Measurements from ENCODE around the gene DMRTB1. TPM values are rescaled to one million over a fixed set of nuclear protein-coding genes. Genes with fewer than 3 reads are reported as not detected.

Gene DMRTB1
- total RNA-seq, 2 experiments from 2014 or later, result not detected

GRCh38 chr1:53416269-53416813, 42.9 kb upstream of the DMRTB1 start:
- H3K4me3 Mint-ChIP-seq, result no peak overlapping the region
- intact Hi-C loops (cut with DNase I, micrococcal nuclease), result no loop called here
- no peaks in the 10 kb centered on the region for H3K27me3 Mint-ChIP-seq
- Histone ChIP-seq H3K9me3 (ENCODE audit: control insufficient read depth in 1 of 2, insufficient read depth in 1 of 2, low read length in 2 of 2) (peaks cover 0 to 5% of the 10 kb centered on the region in 2 experiments), H3K4me1 (ENCODE audit: insufficient read depth, low read length) (peaks cover 39% of the 10 kb centered on the region), H3K27ac (ENCODE audit: low read depth in 1 of 2, low read length in 2 of 2) (no peak overlapping the region), H3K27me3 (ENCODE audit: control insufficient read depth in 1 of 2, insufficient read depth in 2 of 2, low read length in 2 of 2) (no peaks in the 10 kb centered on the region), H3K4me3 (ENCODE audit: low read length) (no peak overlapping the region), H3K36me3 (ENCODE audit: insufficient read depth, low read length) (no peaks in the 10 kb centered on the region)
- DNase-seq, result no peak
- H3K36me3 Mint-ChIP-seq (ENCODE audit: low read depth), result no peaks in the 10 kb centered on the region
- ChIA-PET POLR2A (no interaction called here), CTCF (no interaction called here)
- ATAC-seq (ENCODE audit: poor library complexity), result no peak
- no peak overlapping the region for H3K27ac Mint-ChIP-seq
- TF ChIP-seq, protein P1, sequence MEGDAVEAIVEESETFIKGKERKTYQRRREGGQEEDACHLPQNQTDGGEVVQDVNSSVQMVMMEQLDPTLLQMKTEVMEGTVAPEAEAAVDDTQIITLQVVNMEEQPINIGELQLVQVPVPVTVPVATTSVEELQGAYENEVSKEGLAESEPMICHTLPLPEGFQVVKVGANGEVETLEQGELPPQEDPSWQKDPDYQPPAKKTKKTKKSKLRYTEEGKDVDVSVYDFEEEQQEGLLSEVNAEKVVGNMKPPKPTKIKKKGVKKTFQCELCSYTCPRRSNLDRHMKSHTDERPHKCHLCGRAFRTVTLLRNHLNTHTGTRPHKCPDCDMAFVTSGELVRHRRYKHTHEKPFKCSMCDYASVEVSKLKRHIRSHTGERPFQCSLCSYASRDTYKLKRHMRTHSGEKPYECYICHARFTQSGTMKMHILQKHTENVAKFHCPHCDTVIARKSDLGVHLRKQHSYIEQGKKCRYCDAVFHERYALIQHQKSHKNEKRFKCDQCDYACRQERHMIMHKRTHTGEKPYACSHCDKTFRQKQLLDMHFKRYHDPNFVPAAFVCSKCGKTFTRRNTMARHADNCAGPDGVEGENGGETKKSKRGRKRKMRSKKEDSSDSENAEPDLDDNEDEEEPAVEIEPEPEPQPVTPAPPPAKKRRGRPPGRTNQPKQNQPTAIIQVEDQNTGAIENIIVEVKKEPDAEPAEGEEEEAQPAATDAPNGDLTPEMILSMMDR (IDR thresholded peaks at IDR 0.05), result no peak
- H3K9me3 Mint-ChIP-seq, result no peaks in the 10 kb centered on the region
- H3K4me1 Mint-ChIP-seq (ENCODE audit: low read depth), result peaks cover 34% of the 10 kb centered on the region

DNA sequence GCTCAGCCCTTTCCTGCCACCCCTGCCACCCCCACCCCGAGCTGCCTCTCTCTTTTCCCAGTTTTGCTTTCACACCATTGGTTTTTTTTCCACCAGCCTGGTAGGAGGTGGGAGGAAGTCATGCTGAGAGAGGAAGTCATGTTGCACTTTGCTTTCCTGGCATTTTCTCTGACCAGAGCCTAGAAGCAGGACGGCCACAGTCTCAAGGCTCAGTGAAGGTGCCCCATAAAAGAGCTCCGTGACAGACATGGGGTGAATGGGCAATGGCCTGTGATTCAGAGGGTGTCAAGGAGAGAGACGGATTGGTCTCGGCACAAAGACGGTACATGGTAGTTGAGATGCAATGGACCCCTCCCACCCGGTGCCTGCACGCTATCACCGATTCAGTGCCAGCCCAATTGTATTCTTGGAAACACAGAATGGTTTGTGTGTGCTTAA, 42.1 kb upstream of the DMRTB1 start:
- TF ChIP-seq, protein P1 (IDR thresholded peaks at IDR 0.05), result no peak
- H3K4me1 Mint-ChIP-seq (ENCODE audit: low read depth), result peaks cover 26% of the 10 kb centered on the region
- POLR2A ChIA-PET, result no interaction called here

GRCh38 chr1:53419034-53419433, 40.2 kb upstream of the DMRTB1 start:
- TF ChIP-seq, protein P1 (IDR thresholded peaks at IDR 0.05), result no peak
- H3K9me3 ChIP-seq (ENCODE audit: control insufficient read depth in 1 of 2, insufficient read depth in 1 of 2, low read length in 2 of 2), result peaks cover 0 to 6% of the 10 kb centered on the region in 2 experiments
- no peaks in the 10 kb centered on the region for H3K36me3 Mint-ChIP-seq (ENCODE audit: low read depth)
- no peaks in the 10 kb centered on the region for H3K9me3 Mint-ChIP-seq
- peaks cover 12% of the 10 kb centered on the region for H3K4me1 ChIP-seq (ENCODE audit: insufficient read depth, low read length)
- POLR2A ChIA-PET, result no interaction called here
- CTCF ChIA-PET, result no interaction called here
- ATAC-seq (ENCODE audit: poor library complexity), result no peak
- H3K4me1 Mint-ChIP-seq (ENCODE audit: low read depth), result peaks cover 7% of the 10 kb centered on the region
- intact Hi-C loops (cut with DNase I, micrococcal nuclease), result no loop called here
- H3K4me3 ChIP-seq (ENCODE audit: low read length), result no peak overlapping the region
- DNase-seq, result no peak
- H3K36me3 ChIP-seq (ENCODE audit: insufficient read depth, low read length), result no peaks in the 10 kb centered on the region
- no peak overlapping the region for H3K27ac ChIP-seq (ENCODE audit: low read depth in 1 of 2, low read length in 2 of 2)
- H3K4me3 Mint-ChIP-seq, result no peak overlapping the region
- no peaks in the 10 kb centered on the region for H3K27me3 ChIP-seq (ENCODE audit: control insufficient read depth in 1 of 2, insufficient read depth in 2 of 2, low read length in 2 of 2)
- H3K27ac Mint-ChIP-seq, result no peak overlapping the region
- no peaks in the 10 kb centered on the region for H3K27me3 Mint-ChIP-seq

More for the DNA sequence above, 42.1 kb upstream of the DMRTB1 start:
- Mint-ChIP-seq H3K27me3 (no peaks in the 10 kb centered on the region), H3K9me3 (no peaks in the 10 kb centered on the region), H3K27ac (no peak overlapping the region), H3K36me3 (ENCODE audit: low read depth) (no peaks in the 10 kb centered on the region), H3K4me3 (no peak overlapping the region)
- intact Hi-C loops (cut with DNase I, micrococcal nuclease), result no loop called here
- ATAC-seq (ENCODE audit: poor library complexity) (no peak), DNase-seq (no peak)
- CTCF ChIA-PET, result no interaction called here
- Histone ChIP-seq H3K36me3 (ENCODE audit: insufficient read depth, low read length) (no peaks in the 10 kb centered on the region), H3K27me3 (ENCODE audit: control insufficient read depth in 1 of 2, insufficient read depth in 2 of 2, low read length in 2 of 2) (no peaks in the 10 kb centered on the region), H3K9me3 (ENCODE audit: control insufficient read depth in 1 of 2, insufficient read depth in 1 of 2, low read length in 2 of 2) (peaks cover 0 to 6% of the 10 kb centered on the region in 2 experiments), H3K4me3 (ENCODE audit: low read length) (no peak overlapping the region), H3K4me1 (ENCODE audit: insufficient read depth, low read length) (peaks cover 31% of the 10 kb centered on the region), H3K27ac (ENCODE audit: low read depth in 1 of 2, low read length in 2 of 2) (no peak overlapping the region)

Measured in CD4-positive, alpha-beta T cell (primary cell).